Endothelial cell of hepatic sinusoid (primary cell): ENCODE results near the gene CAVIN2.
"Not testable (repeated sequence)": the region's sequence is repeated elsewhere in the genome, so short reads cannot be mapped to it uniquely, and the experiment has no call there.

Experiments
- in situ Hi-C: cut with HindIII; loops from 2 replicates; pipeline ENCODE4 v1.10.0; 2017; ENCODE audit warnings: low sequenced_read_pairs

The CAVIN2 gene

DNA sequence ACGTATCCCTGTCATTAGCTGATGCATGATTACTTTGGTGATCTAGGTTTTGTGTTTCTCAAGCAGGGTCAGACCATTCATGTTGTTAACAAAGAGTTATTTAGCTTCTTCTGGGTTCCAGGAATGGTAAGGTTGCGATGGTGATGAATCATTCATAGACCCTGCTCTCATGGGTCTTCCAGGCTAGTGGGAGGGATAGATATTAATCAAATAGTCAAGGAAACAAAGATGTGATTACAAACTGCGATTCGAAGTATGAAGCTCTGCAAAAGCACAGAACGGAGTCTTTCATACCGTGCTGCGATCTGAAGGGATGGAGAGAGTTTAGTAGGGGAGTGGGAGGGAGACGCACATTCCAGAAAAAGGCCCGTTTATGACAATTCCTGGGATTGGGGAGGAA lies 42.1 kb downstream of the CAVIN2 start:
- in situ Hi-C loops: loop anchor here (25.0 kb wide), 2 partner anchors 242 to 483 kb away; no protein-coding TSS in a partner anchor

DNA sequence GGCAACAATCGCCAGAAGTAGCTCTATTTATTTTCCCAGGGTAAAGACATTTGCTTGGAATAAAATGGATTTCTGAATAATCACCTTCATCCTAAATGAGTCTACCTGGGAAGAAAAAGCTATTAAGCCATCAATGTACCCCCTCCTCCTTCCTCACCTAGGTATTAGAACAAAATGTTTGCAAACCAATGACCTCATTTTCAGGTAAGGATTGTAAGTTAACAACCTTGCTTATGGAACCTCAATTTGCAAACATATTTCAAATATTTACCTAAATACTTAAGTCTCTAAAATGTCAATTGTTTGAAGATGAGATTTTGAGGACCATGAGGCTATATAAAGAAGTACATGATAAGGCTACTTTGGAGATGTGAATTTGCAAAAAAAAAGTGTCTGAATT lies 43.9 kb downstream of the CAVIN2 start:
- in situ Hi-C loops: loop anchor here (25.0 kb wide), 2 partner anchors 241 to 484 kb away; no protein-coding TSS in a partner anchor

DNA sequence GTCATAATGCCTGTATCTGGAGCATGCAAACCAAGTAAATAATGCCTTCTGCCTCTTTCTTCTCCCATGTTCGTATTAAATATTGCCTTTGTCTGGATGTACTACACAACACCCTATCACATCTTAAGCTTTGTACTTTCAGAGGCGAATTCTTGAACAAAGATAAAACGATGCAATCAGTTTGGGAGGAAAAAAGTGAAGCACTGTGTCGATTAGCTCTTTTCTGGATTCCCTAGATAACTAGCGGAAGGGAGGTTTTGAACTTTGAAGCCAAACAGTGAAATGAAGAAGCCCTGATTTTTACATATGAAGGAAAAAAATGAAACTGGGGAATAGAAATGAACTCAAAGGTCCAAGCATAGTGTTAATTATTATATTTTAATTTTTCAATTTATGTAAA lies 44.7 kb downstream of the CAVIN2 start:
- in situ Hi-C loops: loop anchor here (25.0 kb wide), 2 partner anchors 240 to 485 kb away; no protein-coding TSS in a partner anchor

DNA sequence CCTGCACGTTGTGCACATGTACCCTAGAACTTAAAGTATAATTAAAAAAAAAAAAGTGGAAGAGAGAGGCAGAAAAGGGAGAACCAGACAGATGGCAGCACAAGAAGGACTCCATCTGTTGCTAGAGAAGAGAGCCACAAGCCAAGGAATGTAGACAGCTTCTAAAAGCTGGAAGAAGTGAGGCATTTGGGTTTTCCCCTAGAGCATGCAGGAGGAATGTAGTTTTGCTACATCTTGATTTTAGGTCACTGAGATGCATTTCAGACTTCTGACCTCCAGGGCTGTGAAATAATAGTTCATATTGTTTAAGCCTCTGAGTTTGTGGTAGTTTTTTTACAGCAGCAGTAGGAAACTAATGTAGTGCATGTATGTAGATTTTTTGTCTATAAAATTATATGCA lies 46.0 kb downstream of the CAVIN2 start:
- in situ Hi-C loops: loop anchor here (25.0 kb wide), 2 partner anchors 239 to 486 kb away; no protein-coding TSS in a partner anchor

DNA sequence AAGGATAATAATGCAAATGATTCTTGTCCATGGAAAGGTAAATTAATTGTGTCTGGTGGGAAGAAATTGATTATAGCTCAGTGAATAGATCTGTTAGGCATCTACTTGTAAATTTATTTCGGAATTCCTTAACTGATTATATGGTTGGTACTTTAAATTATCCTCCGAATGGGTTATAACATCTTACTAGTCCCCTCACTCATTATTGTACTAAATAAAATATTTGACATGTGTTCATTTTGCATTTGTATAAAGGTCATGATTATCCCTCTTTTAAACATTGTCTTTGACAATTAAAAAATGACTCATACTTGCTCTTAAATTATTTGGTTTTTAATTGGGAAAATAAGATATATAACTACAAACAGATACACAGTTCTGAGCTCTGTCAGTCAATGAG lies 47.4 kb downstream of the CAVIN2 start:
- in situ Hi-C loops: no loop called here

DNA sequence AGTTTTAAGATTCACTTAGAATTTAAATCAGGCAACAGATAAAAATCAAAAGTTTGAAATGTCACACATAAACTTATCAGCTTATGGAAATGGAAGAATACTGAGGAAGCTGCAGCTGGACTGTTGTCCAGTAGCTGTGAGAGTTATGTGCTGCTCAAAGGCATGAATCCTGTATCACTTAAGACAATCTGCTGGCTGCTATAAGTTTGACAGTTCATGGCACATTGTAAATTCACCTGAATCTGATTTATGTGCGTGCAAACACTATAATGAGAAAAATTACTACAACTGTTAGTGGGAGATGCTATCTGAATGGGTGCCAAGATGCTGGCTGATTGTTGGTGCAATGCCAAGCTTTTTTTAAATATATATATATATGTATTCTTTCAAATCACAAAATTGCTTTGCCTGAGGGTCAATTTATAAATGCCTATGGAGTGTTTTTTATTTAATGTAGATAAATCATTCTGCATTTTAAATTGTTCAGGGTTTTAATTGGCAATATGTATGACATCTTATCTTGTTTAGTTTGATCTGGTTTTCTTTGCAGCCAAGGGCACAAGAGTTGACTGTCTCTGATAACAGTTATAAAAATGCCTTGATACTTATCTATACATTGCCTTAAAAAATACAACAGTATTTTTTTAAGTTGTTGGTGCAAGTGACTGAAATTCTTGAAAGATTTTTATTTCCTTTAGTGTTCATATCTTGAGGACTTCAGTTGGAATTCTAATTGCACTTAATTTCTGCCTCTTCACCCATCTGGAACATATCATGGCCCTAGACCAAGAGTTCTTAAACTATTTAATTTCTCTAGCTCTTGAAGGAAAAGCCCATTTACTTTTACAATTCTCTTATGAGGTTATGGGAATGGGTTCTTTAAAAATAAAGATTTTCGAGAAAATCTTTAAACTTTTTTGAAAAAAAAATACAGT lies 48.7 kb downstream of the CAVIN2 start:
- in situ Hi-C loops: no loop called here

DNA sequence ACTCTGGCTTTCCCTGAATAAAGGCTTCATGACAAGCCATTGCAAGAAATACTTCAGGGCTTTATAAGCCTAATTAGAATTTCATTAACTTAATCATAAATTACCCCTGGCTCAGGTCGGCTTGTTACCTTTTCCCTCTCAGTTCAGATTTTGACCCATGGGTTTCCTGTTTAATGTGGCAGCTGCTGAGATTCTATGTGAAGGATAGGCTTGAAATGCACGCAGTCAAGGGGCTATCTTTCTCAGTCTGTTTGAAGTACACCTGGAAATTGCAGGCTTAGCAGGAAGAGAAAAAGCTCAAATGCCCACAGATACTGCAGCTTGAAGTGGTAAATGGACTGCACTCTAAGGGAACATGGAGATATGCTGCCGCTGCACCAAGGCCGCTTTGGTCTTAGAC lies 49.4 kb downstream of the CAVIN2 start:
- in situ Hi-C loops: no loop called here

DNA sequence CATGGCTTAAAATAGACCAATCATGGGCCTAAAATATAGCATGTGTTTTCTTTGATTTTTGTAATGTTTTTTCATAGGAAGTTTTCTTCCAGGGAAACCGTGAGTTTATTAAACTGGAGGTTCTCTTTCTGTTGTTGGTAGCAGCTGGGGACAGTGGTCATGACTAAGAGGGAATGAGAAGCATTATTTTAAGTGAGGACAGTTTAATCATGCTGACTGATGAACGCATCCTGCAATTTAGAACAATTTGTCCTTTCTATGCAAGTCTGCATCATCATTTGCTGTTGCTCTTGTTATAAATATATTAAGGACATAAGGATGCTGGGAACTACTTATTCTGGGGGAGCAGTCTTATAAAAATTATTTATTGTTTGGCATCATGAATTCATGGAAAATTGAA lies 51.2 kb downstream of the CAVIN2 start:
- in situ Hi-C loops: no loop called here

DNA sequence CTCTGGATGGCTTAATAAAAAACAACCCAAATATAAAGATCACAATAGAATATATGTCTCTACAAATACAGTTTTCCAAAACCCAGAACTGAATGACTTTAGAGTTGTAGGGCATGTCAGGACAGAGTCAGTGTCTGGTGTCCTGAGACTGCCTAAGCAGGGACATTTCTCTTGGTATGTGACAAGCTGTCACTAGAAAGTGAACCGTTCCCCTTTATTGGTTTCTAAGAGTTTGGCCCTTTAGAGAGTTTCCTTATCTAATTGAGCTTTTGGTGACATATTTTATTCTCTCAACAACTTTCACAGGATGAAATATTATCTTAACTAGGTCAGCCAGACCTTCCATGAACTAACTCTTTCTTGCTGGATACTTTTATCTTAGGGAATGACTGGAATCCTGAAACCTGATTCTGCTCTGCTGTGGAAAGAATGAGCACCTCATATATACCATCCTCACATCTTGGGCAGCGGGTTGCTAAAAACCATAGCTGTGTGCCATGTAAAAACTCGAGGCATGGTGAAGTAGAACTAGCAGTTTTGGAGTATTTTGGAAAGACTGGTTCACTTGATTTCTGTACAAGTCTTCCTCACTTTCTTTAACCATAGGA lies 54.8 kb downstream of the CAVIN2 start:
- in situ Hi-C loops: no loop called here

DNA sequence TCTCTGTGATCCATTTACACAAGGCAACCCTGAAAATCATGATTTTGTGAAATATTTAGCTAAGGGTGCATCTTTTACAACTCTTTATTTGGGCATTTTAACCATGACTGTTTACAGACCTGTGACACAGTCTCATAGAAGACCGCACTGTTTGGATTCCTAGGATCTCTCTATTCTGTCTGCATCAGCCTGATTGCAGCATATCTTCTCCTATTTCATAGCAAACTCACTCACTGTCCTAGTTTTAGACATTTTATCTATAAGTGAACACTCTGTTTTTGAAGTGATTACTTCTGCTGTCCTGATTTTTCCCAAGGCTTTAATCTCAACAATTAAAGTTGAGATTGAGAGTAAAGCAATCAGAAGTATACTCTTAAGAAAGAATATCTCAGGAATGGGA lies 56.2 kb downstream of the CAVIN2 start:
- in situ Hi-C loops: no loop called here

DNA sequence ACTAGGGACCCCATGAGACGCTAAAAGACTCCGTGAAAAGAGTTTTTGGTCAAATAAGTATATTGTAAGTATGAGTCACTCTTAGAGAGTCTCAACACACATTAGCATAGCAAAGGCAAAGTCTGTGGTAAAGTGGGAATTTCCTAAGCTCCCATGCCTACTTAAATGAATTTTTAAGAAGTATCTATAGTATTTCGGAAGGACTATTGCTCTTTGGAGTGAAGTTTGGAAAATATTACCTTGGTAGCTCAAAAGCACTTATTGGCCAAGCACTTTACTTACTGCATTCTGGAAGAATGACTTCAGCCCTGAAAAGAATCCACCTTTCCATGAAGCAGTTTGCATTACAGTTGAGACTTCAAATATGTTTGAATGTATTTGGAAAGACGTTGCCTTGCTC lies 57.1 kb downstream of the CAVIN2 start:
- in situ Hi-C loops: no loop called here

DNA sequence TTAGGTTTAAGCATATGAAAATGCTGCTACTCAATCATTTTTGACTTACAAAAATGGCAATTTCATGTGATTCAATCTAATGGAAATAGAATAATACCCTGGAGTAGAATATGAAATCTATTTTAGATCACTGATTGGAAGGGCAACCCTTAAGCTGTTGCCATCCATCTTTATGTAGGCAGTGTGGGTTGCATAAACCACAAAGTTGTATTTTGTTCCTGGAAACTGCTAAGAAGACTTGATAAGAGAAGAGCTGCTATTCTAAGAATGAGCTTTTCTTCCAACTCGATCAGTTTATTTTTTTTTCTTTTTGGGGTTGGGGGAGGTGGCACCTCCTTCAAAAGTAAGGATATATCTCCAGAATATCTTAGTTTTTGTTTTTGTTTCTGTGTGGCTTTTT lies 60.2 kb downstream of the CAVIN2 start:
- in situ Hi-C loops: no loop called here

DNA sequence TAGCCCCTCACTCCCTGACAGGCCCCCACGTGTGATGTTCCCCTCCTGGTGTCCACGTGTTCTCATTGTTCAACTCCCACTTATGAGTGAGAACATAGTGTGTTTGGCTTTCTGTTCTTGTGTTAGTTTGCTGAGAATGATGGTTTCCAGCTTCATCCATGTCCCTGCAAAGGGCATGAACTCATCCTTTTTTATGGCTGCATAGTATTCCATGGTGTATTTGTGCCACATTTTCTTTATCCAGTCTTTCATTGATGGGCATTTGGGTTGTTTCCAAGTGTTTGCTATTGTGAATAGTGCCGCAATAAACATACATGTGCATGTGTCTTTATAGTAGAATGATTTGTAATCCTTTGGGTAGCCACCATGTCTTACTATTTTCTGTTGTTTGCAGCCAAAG lies 61.2 kb downstream of the CAVIN2 start:
- in situ Hi-C loops: not testable (repeated sequence)
